GM12874 (cell line): Measurements from ENCODE around the gene TPGS1.

Experiments used
- CTCF ChIP-seq: IDR thresholded peaks from 2 replicates; pipeline ENCODE4 v1.5.1; 2011; ENCODE audit warnings: low read depth, mild to moderate bottlenecking, control low read depth, low read length, moderate library complexity; ENCODE audit not compliant: insufficient read depth

Gene TPGS1

GRCh38 chr19:489418-490196 is 17.7 kb upstream of the TPGS1 start:
- no peak for TF ChIP-seq CTCF

GRCh38 chr19:491146-491741 is 16.1 kb upstream of the TPGS1 start:
- TF ChIP-seq CTCF: no peak

GRCh38 chr19:492091-492531 is 15.2 kb upstream of the TPGS1 start:
- TF ChIP-seq CTCF: no peak

- TF ChIP-seq CTCF: no peak
Observed at GRCh38 chr19:493391-494170, 13.7 kb upstream of the TPGS1 start.

GRCh38 chr19:494171-495080 is 12.9 kb upstream of the TPGS1 start:
- no peak for TF ChIP-seq CTCF

GRCh38 chr19:495081-495401 is 12.3 kb upstream of the TPGS1 start:
- TF ChIP-seq CTCF: no peak
